T-helper 1 cell (primary cell): Measurements from ENCODE around the gene SMKR1.
"Not testable (repeated sequence)": the region's sequence is repeated elsewhere in the genome, so short reads cannot be mapped to it uniquely, and the experiment has no call there.

ENCODE experiments used
- DNase-seq, 5 donors: peaks; one replicate each; pipeline ENCODE4 v3.0.0-alpha.2; 2012 to 2020

The SMKR1 gene

GRCh38 chr7:129530795-129531391, 28.6 kb downstream of the SMKR1 start:
- DNase-seq = peak in 1 of 5 donors; percentile 55

DNA sequence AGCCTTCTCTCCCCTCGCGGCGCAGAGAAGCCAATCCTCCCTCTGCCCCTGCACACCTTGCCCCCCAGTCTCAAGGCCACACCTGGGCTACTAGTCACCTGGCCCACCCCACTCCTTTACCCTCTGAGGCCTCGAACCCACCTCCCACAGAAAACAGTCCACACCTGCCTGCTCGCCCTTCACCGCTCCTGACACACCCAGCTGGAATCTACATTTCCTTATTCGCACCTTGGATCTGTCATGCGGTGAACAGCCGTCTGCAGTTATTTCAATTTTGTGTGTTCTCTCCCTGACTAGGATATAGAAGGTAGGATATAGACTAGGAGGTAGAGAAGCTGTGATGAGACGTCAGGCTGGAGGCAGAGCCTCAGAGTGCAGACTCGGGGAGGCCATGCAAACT, 29.4 kb downstream of the SMKR1 start:
- DNase-seq = no peak

DNA sequence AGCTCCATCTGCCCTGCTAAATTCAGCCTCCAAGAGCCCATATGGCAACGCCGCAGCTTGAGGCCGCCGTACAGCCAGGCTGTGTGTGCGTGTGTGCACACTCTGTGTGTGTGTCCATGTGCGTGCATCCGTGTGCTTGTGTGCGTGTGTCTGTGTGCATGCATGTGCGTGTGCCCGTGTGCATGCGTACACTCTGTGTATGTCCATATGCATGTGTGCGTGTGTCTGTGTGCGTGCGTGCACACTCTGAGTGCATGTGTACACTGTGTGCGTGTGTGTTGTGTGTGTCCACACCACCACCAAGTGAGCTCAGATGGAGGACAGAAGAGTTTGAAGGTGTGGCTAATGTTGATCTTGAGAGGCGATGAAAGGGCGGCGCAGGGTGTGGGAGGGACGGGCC, 30.0 kb downstream of the SMKR1 start:
- no peak for DNase-seq

DNA sequence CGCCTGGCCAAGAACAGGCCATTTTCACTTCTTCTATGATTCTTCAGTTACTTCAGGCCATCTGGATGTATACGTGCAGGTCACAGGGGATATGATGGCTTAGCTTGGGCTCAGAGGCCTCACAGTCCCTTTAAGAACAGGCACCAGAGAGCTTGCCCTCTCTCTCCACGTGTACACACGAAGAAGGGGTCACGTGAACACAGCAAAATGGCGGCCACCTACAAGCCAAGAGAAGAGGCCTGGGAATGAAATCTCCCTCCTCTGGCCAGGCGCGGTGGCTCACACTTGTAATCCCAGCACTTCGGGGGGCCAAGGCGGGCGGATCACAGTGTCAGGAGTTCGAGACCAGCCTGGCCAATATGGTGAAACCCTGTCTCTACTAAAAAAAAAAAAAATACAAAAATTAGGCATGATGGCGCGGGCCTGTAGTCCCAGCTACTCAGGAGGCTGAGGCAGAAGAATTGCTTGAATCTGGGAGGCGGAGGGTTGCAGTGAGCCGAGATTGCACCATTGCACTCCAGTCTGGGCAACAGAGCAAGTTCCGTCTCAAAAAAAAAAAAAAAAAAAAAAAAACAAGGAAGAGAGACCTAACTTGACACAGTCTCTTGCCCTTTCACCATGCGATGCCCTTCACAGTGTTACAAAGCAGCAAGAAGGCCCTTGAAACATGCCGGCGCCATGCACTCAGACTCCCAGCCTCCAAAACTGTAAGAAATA, 32.4 kb downstream of the SMKR1 start:
- DNase-seq = not testable (repeated sequence)

DNA sequence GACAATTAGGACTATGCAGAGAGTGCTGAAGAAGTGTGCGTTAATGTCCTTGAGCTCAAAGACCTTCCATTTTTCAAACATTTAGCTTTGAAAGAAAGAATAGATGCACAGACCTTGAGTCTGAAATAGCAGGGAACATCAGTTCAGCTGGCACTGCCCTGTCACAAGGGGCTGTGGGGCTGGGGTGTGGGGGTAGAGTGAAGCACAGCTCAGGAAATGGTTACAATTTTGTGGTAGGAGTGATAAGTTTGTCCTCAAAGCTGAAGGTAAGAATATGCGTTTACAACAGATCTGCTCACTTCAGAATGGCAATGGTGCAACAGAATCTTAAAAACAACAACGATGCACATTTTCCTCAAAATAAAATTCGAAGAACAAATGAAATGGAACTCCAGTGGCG, 33.6 kb downstream of the SMKR1 start:
- DNase-seq = no peak

DNA sequence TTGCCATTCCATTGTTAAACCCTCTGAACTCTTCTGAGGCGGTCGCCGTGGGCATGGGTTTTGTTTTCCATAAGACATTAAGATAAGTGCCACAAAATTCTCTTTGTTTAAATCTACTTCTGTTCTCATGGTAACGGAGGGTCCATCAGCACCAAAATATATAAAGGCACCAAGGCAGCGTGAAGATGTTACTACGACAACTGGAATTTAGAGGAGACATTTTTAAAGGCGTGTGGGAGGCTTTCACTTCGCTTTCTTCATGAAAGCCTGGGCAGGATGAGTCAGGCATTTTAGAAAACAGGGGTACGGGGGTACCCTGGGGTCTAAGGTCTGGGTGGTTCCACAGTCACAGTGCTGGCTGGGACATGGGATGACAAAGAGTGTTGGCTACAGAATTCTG, 34.0 kb downstream of the SMKR1 start:
- no peak for DNase-seq

DNA sequence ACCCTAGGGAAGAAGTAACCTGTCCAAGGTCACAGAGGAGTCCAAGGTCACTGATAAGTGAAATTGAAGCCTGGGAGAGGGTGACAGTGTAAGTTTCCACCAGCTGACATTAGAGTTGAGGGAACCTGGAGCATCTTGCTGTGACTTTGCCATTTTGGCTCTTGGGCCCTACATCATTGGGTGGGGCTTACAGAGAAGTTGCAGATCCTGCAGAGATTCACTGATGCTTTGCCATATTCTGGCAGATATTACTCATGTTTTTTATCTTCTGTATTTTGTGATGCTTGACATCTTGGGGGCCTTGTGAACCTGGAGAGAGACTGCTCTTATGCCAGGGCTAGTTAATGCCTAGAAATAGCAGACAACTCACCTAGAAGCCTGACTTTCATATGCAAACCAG, 36.5 kb downstream of the SMKR1 start:
- DNase-seq = no peak

DNA sequence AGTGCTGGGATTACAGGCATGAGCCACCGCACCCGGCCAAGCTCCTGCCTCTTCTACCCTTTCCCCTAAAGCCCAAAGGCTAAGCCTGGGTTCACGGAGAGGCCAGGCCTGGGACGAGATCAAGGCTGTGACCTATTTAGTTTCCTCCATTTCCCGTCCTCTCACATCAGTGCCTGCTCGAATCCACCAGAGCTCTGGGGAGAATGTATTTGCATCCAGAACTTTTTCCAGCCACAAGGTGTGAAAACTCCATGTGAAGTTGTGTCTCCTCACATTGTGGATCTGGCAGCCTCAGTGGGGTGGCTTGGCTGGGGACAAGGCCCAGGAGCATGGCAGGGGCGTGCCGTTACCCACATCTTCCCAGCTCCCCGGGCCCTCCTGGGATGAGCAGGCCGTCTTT, 38.0 kb downstream of the SMKR1 start:
- DNase-seq = no peak

DNA sequence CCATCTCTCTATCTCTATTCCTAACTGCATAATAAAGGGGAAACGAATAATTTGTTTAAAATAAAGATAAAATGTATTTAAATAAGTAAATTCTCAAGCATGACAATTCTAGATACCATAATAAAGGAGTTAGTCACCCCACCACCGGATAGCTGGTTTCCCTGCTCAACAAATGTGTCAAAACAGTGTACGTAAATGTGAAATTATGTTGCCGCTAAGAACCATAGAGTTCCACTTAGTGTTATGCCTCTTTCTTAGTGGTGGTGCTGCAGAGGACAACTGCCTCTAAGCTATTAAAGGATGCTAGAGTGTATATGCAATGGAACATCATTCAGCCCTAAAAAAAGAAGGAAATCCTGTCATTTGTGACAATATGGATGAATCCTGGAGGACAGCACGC, 42.4 kb downstream of the SMKR1 start:
- DNase-seq = no peak

DNA sequence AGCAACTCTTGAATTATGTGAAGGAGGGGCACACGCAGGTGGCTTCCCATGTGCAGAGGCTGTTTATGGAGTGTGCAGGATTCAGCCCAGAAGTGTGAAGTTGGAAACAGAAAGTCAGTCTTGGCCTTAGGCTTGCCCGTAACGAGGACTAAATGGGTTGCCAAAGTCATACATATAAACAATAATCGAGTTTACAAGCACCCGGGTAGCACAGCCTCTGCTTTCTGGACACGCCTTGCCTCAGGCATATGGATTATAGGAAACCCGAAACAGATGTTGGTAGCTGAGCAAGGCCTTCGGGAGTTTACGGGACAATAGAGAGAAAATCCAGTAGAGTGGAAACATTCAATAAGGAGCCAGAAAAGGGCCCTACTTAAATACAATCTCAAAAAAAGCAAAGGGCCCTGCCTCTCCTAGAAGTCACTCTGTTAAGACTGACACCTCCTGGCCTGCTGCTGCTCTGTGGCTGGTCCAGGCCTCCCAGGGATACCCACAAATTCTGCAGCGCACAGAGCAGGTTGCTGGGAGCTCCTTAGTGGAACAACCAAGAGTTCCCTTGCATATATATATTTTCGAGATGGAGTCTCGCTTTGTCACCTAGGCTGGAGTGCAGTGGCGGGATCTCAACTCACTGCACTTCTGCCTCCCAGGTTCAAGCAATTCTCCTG, 48.5 kb downstream of the SMKR1 start:
- DNase-seq = no peak

GRCh38 chr7:129553899-129554461, 51.6 kb downstream of the SMKR1 start:
- DNase-seq = peak in 2 of 5 donors; percentile 12 to 37

GRCh38 chr7:129556607-129557133, 54.3 kb downstream of the SMKR1 start:
- DNase-seq = no peak

DNA sequence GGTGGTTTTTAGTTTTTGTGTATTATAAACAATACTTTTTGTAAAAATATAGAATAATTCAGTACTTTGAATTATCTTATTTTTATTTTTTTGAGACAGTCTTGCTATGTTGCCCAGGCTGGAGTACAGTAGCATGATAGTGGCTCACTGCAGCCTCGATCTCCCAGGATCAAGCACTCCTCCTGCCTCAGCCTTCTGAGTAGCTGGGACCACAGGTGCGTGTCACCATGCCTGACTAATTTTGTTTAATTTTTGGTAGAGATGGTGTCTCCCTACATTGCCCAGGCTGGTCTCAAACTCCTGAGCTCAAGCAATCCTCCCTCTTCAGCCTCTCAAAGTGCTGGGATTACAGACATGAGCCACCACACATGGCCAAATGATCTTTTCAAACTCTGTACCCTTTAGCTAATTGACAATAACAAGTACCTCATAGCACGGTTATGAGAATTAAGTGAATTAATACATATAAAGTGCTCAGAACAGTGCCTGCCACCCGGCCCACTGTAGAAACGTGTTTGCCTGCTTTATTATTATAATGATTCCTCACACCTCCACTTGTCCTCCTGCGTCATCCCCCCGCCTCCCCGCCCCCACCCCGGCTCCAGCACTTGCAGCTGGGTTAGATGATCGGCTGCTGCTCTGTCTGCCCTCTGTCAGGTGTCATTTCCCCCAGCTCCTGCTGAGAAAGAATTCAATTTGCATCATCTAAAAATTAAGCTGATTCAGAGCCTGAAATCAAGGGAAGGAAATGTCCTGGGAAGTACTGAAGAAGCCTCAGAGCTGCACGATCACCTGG, 55.6 kb downstream of the SMKR1 start:
- no peak for DNase-seq

- no peak for DNase-seq
Measured at GRCh38 chr7:129559564-129559963, 57.2 kb downstream of the SMKR1 start.

DNA sequence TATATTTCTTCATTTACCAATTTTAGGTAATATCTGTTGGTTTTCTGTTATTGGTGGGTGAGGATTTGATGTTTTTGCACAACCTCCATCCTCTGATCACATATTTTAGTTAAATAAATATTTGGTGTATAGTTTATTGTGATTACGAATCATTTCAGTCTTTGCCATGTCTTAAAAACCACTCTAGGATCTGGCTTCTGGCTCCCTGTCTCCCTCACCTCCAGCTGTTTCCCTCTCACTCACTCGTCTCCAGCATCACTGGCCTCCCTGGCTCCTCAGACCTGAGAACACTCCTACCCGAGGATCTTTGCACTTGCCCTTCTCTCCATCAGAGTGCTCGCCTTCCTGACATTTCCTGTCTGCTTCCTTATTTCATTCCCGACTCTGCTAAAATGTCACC, 58.5 kb downstream of the SMKR1 start:
- DNase-seq = no peak

DNA sequence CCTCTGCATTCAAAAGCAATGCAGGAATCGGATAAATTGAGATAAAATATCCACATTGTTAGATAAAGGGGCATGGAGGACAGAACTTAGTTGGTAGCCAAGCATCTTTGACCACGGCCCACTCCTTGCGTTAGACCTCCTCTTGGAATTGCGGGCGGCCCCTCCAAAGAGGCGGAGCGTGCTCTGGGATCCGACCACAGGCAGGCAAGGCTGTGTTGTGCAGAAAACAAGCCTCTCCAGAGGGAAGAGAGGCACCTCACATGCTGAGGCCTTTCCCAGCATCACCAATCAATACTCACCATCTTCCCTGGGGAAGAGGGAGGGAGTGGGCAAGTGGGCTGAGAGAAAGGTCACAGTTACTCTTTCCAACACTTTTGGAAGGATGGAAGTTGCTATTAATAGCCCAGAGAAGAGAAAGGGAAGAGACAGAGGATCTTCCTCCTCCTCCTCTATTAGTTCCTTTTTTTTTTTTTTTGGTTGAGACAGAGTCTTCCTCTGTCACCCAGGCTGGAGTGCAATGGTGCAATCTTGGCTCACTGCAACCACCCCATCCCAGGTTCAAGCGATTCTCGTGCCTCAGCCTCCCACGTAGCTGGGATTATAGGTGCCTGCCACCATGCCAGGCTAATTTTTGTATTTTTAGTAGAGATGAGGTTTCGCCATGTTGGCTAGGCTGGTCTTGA, 59.5 kb downstream of the SMKR1 start:
- DNase-seq = no peak
